NOMO-1 treated with DMSO at 0.1 percent for 48 hours (cell line): ENCODE measurements around the gene PRKG2.
A peak's percentile ranks its signal among the peaks of the same experiment; 100 is the strongest.
"Not testable (repeated sequence)": the region's sequence is repeated elsewhere in the genome, so short reads cannot be mapped to it uniquely, and the experiment has no call there.

Source experiments
- DNase-seq: peaks from one replicate; lab custom pipeline; 2025; ENCODE audit not compliant: unreplicated experiment; lab: John Stamatoyannopoulos, UW

PRKG2 gene, protein sequence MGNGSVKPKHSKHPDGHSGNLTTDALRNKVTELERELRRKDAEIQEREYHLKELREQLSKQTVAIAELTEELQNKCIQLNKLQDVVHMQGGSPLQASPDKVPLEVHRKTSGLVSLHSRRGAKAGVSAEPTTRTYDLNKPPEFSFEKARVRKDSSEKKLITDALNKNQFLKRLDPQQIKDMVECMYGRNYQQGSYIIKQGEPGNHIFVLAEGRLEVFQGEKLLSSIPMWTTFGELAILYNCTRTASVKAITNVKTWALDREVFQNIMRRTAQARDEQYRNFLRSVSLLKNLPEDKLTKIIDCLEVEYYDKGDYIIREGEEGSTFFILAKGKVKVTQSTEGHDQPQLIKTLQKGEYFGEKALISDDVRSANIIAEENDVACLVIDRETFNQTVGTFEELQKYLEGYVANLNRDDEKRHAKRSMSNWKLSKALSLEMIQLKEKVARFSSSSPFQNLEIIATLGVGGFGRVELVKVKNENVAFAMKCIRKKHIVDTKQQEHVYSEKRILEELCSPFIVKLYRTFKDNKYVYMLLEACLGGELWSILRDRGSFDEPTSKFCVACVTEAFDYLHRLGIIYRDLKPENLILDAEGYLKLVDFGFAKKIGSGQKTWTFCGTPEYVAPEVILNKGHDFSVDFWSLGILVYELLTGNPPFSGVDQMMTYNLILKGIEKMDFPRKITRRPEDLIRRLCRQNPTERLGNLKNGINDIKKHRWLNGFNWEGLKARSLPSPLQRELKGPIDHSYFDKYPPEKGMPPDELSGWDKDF

DNA sequence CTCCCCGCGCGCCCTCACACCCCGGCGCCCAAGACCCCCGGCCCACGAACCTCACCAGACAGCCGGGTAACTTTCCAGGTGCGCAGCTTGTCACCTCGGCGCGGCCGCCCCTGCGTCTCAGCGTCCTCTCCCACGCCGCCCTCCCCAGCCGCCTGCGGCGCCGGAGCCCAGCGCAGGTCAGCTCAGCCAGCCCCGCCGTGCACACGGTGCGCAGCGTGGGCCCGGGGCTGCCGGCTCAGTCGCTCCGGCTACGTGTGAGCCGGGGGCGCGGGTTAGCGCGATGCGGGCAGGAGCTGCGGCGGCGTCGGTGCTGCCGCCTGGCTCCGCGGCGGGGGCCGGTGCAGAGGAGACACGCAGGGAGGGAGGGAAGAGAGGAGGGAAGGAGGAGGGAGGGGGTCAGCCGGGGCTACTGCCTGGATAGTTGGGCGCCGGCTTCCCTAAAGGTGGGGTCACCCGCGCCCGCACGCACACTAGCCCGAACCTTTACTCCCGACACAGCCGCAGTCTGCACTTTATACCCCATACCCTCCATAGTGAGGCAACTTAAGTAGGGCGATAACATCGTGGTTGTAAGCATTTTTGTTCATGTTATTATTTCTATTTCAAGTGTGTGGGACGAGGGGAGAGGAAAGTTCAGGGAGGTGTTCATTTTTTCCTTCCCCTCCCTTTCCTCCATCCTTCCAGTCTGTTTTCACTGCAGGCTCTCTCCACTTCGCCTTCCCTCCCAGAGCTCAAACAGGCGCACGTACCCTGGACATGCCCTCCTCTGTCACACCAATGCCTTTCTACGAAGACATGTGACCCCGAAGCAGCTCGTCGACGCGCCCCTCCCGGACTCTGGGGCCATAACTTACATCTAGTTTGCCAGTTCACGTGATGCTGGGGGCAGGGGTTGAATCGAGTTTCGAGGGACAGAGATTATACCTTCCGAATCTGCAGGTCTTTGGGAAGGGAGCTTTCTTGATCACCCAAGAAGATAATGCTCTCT is at the start of gene PRKG2:
Gene PRKG2 (minus strand): TSS at position 342 of the 988 bp plus-strand sequence. CDS start 10,175 bp downstream, outside the sequence.
- no peak for DNase-seq

DNA sequence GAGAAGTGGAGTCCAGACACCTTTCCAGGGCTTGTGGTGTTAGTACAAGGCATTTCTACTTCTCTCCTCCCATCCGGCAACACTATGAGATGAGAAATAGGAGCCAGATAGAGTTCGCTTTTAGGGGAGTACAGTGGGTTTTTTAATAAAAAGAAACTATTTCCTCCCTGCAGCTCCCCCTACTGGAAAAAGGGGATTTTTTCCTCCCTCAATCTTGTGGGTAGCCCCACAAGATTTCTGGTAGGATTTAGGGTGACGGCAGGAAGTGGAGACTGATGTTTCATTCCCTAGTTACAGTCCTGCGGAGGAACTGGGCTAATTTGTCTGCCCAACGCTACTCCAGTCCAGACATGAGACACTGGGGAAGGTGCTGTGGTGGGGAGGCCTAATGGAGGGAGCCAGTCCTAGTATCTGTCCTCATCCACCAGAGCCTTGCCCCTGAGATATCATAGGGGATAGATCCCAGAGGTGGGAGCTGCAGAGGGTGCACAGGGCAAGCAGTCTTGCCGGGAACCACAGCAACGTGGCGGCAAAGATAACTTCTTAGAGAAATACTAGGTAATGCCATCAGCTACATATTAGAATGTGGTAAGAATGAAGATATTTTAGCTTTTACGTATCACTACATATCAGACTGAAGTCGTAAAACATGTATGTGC is 45.5 kb upstream of the PRKG2 start:
- peak; percentile 21 for DNase-seq

DNA sequence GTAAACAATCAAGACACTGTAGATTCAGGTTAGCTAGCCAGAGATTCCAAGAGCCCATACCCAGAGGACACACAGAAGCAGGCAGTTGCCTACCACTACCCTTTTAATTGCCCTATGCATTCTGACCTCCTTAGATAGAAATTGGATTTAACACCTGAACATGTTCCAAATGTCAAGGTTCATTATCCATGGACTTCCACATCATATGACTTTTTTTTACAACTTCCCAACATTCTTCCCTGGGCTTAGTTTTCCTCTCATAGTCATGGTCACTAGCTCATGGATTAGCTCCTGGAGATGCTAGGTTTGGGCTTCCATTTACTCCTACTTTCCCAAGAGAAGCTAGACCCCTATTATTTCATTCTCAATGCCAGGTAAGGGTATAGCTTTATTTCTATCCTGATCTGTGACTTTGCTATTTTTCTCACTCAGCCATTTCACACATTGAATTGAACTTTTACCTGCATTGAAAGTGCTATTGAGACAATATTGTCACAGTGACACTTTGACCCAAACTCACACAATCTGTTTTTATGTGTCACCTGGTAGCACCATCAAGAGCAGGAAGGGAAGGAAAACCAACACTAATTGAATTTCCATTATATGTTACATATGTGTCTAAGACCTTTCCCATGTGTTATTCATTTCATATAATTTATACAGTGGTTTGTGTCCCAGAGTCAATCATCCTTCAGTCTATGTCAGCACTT is 44.0 kb upstream of the PRKG2 start:
- no peak for DNase-seq

DNA sequence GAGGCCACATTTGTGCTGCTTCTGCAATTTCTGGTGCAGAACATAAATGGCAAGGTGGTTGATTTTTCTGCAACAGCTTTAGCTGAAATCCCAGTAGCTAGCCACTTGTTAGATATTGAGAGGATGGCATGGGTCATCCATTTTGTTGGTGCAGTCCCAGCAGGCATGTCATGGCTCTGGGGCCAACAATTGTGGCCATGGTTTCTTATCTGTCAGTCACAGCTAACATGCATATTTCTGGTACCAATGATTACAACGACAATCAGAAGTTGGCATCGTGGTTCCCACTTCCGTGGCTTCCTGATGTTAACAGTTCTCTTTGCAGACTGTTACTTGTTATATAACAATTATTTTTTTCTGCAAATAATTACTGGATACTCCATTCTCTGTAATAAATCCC is 42.8 kb upstream of the PRKG2 start:
- no peak for DNase-seq

DNA sequence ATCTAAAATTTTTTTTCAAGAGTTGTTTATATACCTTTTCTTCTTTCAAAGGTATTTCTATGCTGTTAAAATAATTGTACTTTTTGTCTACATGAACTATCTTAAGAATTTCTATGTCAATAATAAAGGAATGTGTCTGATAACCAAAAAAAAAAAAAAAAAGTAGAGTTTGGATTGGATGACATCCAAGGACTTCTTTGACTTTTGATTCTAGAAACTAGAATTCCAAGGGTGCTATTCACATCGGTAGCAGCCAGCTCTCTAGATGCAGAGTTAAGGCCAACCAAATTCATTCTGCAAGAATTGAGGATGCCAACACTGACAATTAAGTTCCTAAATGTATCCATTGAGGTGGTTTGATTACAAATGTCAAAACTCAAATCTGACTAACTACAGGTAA is 42.0 kb upstream of the PRKG2 start:
- DNase-seq, result no peak

DNA sequence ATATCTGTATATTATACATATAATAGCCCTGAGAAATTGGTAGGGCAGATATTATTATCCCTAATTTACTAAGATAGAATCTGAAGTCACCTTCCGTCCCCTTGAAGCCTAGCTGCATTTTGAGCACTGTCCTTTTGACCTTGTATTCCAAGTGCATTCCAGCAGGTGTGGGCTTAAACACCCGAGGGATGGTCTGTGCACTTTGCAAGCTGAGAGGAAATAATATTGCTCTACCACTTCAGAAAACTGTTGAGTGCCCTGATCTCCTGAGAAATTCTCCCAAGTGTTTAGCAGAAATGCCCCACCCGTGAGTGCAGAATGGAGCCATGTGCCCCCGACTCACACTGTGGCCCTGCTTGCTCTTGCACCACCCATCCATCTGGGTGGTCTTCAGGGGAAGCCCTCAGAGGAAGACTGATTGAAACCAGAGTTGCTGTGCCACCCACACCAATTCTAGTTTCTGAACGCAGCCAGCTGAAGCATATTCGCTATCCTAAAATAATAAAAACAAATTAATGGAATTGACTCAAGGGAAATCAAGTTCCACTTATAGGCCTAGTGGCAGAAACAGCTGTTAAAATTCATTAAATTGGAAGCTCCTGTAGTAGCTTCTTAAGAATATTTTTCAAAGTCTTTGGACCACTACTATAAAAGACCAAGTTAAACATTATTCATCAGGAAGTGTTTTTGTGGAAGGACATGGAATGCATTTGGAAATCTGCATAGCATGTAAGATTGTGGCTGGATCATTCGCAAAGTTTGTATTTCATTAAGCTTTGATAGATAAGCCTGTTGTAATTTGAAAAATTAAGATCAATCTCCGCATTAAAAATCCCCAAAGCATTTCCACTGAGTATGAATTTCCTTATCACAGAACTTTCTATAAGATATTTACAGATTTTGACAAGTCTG is 41.3 kb upstream of the PRKG2 start:
- no peak for DNase-seq

DNA sequence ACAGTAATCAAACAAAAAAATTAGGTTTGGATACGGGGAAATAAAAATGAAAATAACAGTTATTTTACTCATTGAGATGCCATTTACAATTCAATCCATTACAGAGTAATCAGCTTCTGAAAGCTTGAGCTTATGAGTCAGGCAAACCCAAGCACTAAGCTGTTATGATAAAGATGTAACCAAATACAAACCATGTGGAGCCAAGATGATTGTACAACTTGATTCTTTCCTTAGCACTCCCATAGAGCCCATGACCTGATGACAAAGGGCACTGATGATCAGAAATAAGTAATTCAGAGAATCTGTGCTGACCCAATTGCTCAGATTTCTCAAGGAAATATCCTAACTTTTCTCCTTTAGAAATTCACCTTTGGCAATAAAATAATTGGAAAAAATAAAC is 40.5 kb upstream of the PRKG2 start:
- no peak for DNase-seq

DNA sequence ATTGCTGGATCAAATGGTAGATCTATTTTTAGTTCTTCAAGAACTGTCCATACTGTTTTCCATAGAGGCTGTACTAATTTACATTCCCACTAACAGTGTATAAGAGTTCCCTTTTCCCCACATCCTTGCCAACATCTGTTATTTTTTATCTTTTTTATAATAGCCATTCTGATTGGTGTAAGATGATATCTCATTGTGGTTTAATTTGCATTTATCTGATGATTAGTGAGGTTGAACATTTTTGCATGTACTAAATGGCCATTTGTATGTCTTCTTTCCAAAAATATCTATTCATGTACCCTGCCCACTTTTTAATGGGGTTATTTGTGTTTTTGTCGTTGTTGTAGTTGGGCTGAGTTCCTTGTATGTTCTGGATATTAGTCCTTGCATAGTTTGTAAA is 35.4 kb upstream of the PRKG2 start:
- DNase-seq, result no peak

DNA sequence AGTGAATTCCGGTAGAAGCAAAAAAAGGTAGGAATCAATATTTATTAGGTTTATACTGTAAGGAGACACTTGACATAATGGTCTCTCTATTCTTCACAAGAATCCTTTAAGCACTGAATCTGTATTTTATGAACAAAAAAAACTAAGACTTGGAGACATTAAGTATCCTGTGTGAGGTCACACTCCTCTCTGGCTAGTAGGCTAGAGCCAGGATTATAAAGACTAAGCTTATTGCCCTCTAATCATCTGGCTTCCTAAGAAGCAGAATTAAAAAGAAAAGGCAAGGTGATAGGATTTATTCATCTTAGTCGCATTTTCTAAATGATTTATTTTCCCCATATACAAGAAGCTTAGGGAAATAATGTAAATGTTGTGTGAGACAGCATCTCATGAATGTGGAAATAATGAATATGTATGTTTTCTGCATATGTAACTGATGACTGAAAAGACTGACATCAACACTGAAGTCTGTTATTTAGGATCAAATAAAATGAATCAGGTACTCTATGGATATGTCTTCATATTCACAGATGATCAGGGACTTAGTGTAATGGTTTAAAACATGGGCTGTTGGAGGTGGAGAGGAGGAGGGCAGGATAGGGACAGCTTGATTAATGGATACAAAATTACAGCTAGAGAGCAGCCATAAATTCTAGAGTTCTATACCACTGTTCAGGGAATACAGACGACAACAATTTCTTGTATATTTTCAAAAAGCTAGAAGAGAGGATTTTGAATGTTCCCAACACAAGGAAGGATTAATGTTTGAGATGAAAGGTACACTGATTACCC is 30.4 kb upstream of the PRKG2 start:
- no peak for DNase-seq

DNA sequence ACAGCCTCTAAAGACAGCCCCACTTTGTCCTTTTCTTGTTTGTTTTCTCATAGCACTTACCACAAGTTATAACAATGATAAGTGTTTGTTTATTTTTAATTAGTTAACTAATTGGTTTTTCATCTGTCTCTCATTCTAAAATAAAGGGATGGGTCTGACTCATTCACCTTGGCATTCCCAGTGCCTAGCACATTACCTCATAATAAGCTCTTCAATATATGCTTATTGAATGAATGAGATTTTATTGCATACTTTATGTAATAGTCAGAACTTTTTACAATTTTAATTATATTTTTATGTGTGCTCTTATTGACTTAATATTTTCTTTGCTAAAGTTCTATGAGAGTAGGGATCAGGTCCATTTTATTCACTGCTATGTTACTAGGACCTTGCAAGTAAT is 22.8 kb upstream of the PRKG2 start:
- DNase-seq, result no peak

DNA sequence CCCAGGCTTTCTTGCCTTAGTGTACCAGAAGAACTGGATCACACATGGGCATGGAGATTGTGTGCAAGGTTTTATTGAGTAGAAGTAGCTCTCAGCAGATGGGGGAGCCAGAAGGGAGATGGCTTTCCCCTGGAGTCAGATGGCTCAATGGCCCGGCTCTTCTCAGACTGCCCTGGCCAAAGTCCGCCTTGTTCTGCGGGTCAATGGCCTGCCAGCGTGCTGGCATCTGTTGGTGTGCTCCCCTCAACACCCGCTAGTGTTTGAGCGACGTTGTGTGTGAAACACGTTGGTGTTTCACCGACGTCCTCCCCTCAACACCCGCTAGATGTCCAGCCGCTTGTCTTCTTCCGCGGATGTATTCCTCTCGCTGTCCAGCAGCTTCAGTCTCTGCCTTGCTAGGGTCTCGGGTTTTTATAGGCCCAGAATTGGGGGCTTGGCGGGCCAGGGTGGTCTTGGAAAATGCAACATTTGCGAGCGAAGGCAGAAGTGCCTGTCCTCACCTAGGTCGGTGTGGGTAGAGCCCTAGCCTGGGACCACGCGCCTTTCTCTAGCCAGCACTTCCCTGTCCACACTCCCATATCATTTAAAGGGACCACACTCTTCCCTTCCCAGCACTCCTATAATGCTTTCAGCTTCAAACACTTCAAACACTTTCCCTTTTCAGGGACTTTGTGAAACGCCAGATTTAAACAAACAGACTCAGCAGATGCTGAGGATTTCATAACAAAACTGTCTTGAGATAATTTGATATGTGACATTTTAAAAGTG is 21.1 kb upstream of the PRKG2 start:
- DNase-seq, result no peak

DNA sequence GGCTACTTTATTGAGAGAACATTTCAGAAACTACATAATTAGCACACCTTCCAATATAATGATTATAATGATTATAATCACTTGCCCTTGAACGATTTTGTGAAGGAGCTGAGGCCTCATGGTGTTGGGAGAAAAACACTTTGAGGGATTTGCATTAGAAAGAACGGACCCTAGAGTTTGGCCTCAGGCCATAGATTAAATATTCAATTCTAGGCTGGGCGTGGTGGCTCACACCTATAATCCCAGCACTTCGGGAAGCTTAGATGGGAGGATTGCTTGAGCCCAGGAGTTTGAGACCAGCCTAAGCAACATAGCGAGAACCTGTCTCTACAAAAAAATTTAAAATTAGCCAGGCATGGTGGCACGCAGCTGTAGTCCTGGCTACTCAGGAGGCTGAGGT is 12.9 kb upstream of the PRKG2 start:
- DNase-seq, result no peak

DNA sequence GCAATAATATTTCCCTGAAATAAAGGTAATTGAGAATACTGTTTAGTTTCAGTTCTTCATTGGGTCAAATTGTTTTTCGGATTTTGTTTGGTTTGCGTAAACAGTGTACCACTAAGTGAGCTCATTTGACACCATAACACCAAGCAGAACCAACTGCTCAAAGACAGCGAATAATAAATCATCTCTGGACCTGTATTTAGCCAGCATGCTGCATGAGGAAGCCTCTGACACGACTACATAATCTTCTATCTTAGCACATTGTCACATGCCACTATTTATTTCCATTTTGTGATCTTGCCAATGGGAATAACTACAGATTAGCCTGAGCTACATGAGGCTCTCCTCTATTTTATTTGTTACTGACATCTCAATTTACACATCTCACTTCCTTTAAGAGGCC is 12.1 kb upstream of the PRKG2 start:
- peak; percentile 4 for DNase-seq

DNA sequence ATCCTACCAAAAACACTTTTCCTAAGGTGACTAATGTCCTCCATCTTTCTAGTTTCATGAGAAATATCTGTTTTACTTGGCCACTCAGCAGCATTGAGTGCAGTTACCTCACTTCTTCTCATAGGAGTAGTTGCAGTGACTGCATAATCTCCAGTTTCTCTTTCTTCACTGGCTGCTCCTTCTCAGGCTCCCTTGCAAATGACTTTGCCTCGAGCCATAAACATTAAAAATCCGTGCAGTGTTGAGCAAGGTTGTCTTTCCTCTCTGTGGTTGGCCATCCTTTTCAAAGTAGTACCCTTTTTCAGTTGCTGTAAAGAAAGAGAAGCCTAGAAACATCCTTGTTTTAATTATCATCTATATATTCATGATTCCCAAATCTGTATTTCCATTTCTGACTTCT is 10.2 kb upstream of the PRKG2 start:
- peak; percentile 30 for DNase-seq

DNA sequence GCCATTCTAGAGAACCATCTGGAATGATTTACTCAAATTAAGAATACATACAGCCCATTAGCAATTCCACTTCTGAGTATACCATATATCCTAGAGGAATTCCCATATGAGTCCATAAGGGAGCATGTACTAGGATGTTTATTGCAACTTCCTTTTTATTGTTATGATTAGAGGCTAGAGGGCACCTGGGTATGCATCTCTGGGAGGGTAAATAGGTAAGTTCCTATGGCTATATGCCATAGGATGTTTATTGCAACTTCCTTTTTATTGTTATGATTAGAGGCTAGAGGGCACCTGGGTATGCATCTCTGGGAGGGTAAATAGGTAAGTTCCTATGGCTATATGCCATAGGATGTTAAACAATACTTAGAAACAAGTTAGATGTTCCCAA is 7.1 kb upstream of the PRKG2 start:
- not testable (repeated sequence) for DNase-seq

DNA sequence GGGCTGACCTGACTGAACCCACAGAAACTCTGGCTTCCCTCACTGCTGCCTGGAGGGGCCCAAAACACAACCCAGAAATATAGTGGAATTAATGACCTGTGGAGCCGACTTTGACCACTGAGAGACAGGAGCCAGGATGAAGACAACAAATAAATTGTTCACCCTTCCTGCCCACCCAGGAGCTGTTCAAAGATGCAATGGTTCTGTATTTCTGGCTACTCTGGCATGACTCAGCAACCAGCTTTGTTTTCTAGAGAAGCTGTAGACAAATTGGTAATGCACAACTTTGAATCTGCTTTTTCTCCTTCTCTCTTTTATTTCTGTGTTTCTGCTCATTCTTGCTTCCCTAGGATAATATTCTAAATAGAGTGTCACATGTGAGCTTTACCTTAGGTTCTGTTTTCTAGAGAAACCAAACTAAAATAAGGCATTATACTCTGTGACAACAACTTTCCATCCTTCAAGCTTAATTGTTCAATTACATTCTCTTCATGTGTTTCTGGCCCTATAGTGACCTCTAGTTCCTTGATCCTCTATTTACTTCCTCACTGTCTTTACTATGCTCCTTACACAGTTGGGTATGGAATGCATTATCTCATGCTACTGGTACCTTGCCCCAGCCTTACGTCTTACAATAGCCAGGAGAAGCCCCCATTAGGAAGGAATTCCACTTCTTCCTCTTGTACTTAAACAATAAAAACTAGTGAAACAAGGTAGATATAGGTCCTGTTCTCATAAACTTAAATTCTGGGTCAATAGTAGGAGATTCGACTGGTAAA is 6.5 kb upstream of the PRKG2 start:
- no peak for DNase-seq

DNA sequence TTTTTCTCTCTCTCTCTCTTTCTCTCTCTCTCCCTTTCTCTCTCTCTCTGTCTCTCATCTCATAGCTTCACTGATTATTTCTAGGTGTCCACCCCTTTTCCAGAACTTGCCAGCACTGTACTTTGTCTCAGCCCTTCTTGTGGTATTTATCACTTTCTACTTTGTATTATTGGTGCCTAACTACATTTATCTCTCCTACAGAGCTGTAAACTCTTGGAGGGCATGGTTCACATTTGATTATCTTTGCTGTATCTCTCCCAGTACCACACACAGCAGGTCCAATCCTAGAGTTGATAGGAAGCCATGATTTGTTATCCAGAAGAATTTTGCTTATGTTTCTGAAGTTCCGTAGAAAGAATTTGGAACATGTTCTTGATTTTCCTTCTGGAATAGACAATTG is 5.2 kb upstream of the PRKG2 start:
- DNase-seq, result no peak
